ENCODE data around the gene FBLN5. TPM values are rescaled to one million over a fixed set of nuclear protein-coding genes. Genes with fewer than 3 reads are reported as not detected.

FBLN5 gene
- total and polyA plus RNA-seq, 9 of the 15 experiments (the other 6 are each of a cell fraction or from before 2014, with no cell fraction given) = 0.11 to 0.22 TPM; not detected in 7

DNA sequence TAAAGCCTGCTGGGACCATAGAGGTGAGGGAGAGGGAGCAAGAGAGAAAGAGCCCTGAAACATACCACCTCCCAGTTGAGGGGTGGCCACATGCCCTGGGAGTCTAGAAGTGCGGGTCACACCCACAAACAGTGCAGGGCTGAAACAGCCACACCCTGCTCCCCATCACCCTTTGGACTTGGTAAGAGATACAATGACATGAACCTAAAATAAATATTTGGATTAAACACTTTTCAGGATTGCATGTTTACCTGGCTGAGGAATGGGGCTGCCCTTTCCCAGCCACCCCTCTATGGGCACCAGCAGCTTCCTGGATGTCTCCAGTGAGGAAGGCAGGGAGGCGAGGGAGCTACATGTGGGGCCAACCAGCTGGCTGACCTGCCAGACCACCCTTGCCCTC, 41.1 kb downstream of the FBLN5 start:
- in situ Hi-C loops (cut with MboI) = no loop called here
- Histone ChIP-seq H3K9ac (ENCODE audit: insufficient read depth in 1 of 2, low read depth in 2 of 2, low read length in 2 of 2) (no peak overlapping the region), H4K20me1 (replicated peaks; ENCODE audit: control insufficient read depth, insufficient read depth, low read length) (no peaks in the 10 kb centered on the region), H3K4me2 (ENCODE audit: insufficient read depth, low read length) (no peak overlapping the region), H3K27ac (ENCODE audit: extremely low read depth, low read depth, low read length) (no peak overlapping the region), H3K9me1 (ENCODE audit: control insufficient read depth, insufficient read depth, low read length) (no peaks in the 10 kb centered on the region), H3K36me3 (ENCODE audit: control insufficient read depth, insufficient read depth, low read length) (no peaks in the 10 kb centered on the region), H2AFZ (ENCODE audit: low read depth, low read length) (no peak overlapping the region), H3K4me3 (no peak overlapping the region), H3K27me3 (ENCODE audit: control insufficient read depth in 2 of 2, insufficient read depth in 2 of 2, low read length in 2 of 2) (peaks cover 0 to 10% of the 10 kb centered on the region in 2 experiments; a peak in 1 of 5 replicates), H3K9me3 (replicated peaks; ENCODE audit: control insufficient read depth, insufficient read depth, low read depth, low read length) (no peaks in the 10 kb centered on the region), H3K79me2 (ENCODE audit: control insufficient read depth, insufficient read depth, low read length) (no peaks in the 10 kb centered on the region), H3K4me1 (replicated peaks in 1 of 2; ENCODE audit: control insufficient read depth in 2 of 2, insufficient read depth in 2 of 2, low read length in 2 of 2) (no peaks in the 10 kb centered on the region)
- no peak for DNase-seq (ENCODE audit: extremely low read depth in 1 of 4, low spot score in 3 of 4)
- ChIA-PET CTCF (ENCODE audit: low intra/inter-chr PET ratio) (no interaction called here), POLR2A (no interaction called here)
- no peak for ATAC-seq
- TF ChIP-seq, protein P1, sequence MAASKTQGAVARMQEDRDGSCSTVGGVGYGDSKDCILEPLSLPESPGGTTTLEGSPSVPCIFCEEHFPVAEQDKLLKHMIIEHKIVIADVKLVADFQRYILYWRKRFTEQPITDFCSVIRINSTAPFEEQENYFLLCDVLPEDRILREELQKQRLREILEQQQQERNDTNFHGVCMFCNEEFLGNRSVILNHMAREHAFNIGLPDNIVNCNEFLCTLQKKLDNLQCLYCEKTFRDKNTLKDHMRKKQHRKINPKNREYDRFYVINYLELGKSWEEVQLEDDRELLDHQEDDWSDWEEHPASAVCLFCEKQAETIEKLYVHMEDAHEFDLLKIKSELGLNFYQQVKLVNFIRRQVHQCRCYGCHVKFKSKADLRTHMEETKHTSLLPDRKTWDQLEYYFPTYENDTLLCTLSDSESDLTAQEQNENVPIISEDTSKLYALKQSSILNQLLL (CRISPR knock-in tag; IDR thresholded peaks at IDR 0.05; ENCODE audit: borderline replicate concordance) = no peak
- no peak for TF ChIP-seq EZH2 (IDR thresholded peaks at IDR 0.05; ENCODE audit: borderline replicate concordance, low read depth, low read length)
- TF ChIP-seq ZFP36 (IDR thresholded peaks at IDR 0.05; ENCODE audit: low read depth, low read length, partially characterized antibody) = no peak
- BruUV-seq (replicated peaks) = no TSS peak
- FAIRE-seq = no peak
- 0% methylated on average over 2 of the region's 2 CpGs for WGBS (ENCODE audit: insufficient coverage, low coverage, missing lambda C conversion rate)
- intact Hi-C loops (cut with micrococcal nuclease) = no loop called here

DNA sequence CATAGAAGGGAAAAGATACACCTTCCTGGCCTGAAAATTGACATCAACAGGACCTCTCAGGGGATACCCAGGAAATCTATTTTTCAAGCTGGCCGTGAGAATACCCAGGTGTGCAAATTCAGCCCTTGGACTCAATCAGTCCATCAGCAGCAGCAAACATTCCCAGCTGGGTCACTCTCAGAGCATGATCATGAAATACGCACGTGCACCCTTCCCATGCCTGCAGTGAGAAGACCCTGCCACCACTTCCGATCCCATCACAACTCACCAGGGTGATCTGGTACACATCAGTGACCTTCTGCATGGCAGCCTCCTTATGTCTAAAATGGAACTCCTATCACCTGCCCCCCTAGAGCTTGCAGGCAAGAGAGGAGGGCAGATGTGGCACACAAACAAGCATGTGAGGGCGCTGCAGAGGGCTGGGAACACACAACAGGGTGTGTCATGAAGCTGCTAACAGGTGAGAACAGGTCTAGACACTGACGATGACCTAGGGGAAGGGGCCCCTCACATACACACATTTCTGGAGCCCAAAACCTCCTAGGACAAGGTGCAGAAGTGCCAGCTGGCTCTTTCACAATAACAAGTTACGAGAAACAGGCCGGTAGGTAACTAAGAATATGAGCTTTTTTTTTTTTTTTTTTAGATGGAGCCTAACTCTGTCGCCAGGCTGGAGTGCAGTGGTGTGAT, 42.4 kb downstream of the FBLN5 start:
- DNase-seq (ENCODE audit: extremely low read depth in 1 of 4, low spot score in 3 of 4) (no peak), ATAC-seq (no peak), FAIRE-seq (no peak)
- H3K79me2 ChIP-seq (ENCODE audit: control insufficient read depth, insufficient read depth, low read length) = no peaks in the 10 kb centered on the region
- BruUV-seq (replicated peaks) = no TSS peak
- intact Hi-C loops (cut with micrococcal nuclease) (no loop called here), in situ Hi-C loops (cut with MboI) (no loop called here)
- no peak overlapping the region for H3K4me2 ChIP-seq (ENCODE audit: insufficient read depth, low read length)
- no peak overlapping the region for H3K4me3 ChIP-seq
- CTCF ChIA-PET (ENCODE audit: low intra/inter-chr PET ratio) = no interaction called here
- no peaks in the 10 kb centered on the region for H3K9me1 ChIP-seq (ENCODE audit: control insufficient read depth, insufficient read depth, low read length)
- H4K20me1 ChIP-seq (replicated peaks; ENCODE audit: control insufficient read depth, insufficient read depth, low read length) = no peaks in the 10 kb centered on the region
- H3K9ac ChIP-seq (ENCODE audit: insufficient read depth in 1 of 2, low read depth in 2 of 2, low read length in 2 of 2) = no peak overlapping the region
- POLR2A ChIA-PET = interaction anchor here (0.6 to 0.7 kb wide), 2 partner anchors 48 to 652 kb away, joined by 3 to 4 read pairs; no protein-coding TSS in a partner anchor
- H3K27ac ChIP-seq (ENCODE audit: extremely low read depth, low read depth, low read length) = no peak overlapping the region
- H3K36me3 ChIP-seq (ENCODE audit: control insufficient read depth, insufficient read depth, low read length) = no peaks in the 10 kb centered on the region
- H3K9me3 ChIP-seq (replicated peaks; ENCODE audit: control insufficient read depth, insufficient read depth, low read depth, low read length) = no peaks in the 10 kb centered on the region
- no peaks in the 10 kb centered on the region for H3K4me1 ChIP-seq (replicated peaks in 1 of 2; ENCODE audit: control insufficient read depth in 2 of 2, insufficient read depth in 2 of 2, low read length in 2 of 2)
- peaks cover 0 to 11% of the 10 kb centered on the region in 2 experiments; a peak in 1 of 5 replicates for H3K27me3 ChIP-seq (ENCODE audit: control insufficient read depth in 2 of 2, insufficient read depth in 2 of 2, low read length in 2 of 2)
- H2AFZ ChIP-seq (ENCODE audit: low read depth, low read length) = no peak overlapping the region
- 4% methylated on average over 7 of the region's 9 CpGs for WGBS (ENCODE audit: insufficient coverage, low coverage, missing lambda C conversion rate)
- TF ChIP-seq JUN (IDR thresholded peaks at IDR 0.05; ENCODE audit: borderline replicate concordance, low read depth, low read length) (no peak), JUN (CRISPR knock-in tag; IDR thresholded peaks at IDR 0.05; ENCODE audit: borderline replicate concordance) (no peak), NRF1 (conservative IDR thresholded peaks at IDR 0.05 in 1 of 2, IDR thresholded peaks at IDR 0.05 in 1 of 2) (no peak), ZBTB1 (CRISPR knock-in tag; IDR thresholded peaks at IDR 0.05; ENCODE audit: borderline replicate concordance, low read depth) (no peak), SMARCC2 (IDR thresholded peaks at IDR 0.05; ENCODE audit: low read depth) (no peak), KLF13 (tag; IDR thresholded peaks at IDR 0.05; ENCODE audit: borderline replicate concordance, low read depth) (no peak), ZEB2 (IDR thresholded peaks at IDR 0.05) (no peak), NUFIP1 (IDR thresholded peaks at IDR 0.05; ENCODE audit: partially characterized antibody) (no peak), SIN3B (IDR thresholded peaks at IDR 0.05; ENCODE audit: low read depth) (no peak), FOXK2 (conservative IDR thresholded peaks at IDR 0.05 in 1 of 2, IDR thresholded peaks at IDR 0.05 in 1 of 2; ENCODE audit: low read depth in 2 of 2) (no peak), ZNF311 (CRISPR knock-in tag; IDR thresholded peaks at IDR 0.05) (no peak), ZC3H11A (IDR thresholded peaks at IDR 0.05; ENCODE audit: low read depth, low read length) (no peak), MED1 (CRISPR knock-in tag; IDR thresholded peaks at IDR 0.05; ENCODE audit: borderline replicate concordance) (no peak)

All from K562 (cell line).